ENCODE results near the gene ARL14EPL. TPM values are rescaled to one million over a fixed set of nuclear protein-coding genes. Genes with fewer than 3 reads are reported as not detected.

Gene ARL14EPL
- total RNA-seq, 6 experiments from 2014 or later = not detected

- ATAC-seq (peak; percentile 55 to 71 (median 66)), DNase-seq (no peak)
- no peaks in the 10 kb centered on the region for H3K4me1 ChIP-seq
- TF ChIP-seq POLR2A (IDR thresholded peaks at IDR 0.05) (no peak), CTCF (IDR thresholded peaks at IDR 0.05) (peak; percentile 78 to 88 (median 87))
- H3K36me3 ChIP-seq = no peaks in the 10 kb centered on the region
- intact Hi-C loops (cut with DNase I) = no loop called here
- no peaks in the 10 kb centered on the region for H3K27me3 ChIP-seq
- H3K9me3 ChIP-seq = no peaks in the 10 kb centered on the region
- H3K4me3 ChIP-seq = no peak overlapping the region
- no peak overlapping the region for H3K27ac ChIP-seq
- 11% methylated on average over 4 of the region's 4 CpGs for WGBS (ENCODE audit: insufficient coverage, low coverage, low lambda C conversion rate, missing lambda C conversion rate)
Measured at GRCh38 chr5:116068028-116068632, 35.9 kb downstream of the ARL14EPL start.

GRCh38 chr5:116071211-116071610 lies 38.9 kb downstream of the ARL14EPL start:
- TF ChIP-seq CTCF (IDR thresholded peaks at IDR 0.05) (no peak), POLR2A (IDR thresholded peaks at IDR 0.05) (no peak)
- DNase-seq (no peak), ATAC-seq (no peak)
- Histone ChIP-seq H3K27me3 (no peaks in the 10 kb centered on the region), H3K36me3 (no peaks in the 10 kb centered on the region), H3K4me1 (no peaks in the 10 kb centered on the region), H3K4me3 (no peak overlapping the region), H3K9me3 (no peaks in the 10 kb centered on the region), H3K27ac (no peak overlapping the region)
- 82% methylated on average over 1 of the region's 1 CpG for WGBS (ENCODE audit: insufficient coverage, low coverage, low lambda C conversion rate, missing lambda C conversion rate)
- intact Hi-C loops (cut with DNase I) = no loop called here

- Histone ChIP-seq H3K36me3 (no peaks in the 10 kb centered on the region), H3K9me3 (no peaks in the 10 kb centered on the region), H3K4me3 (no peak overlapping the region), H3K27me3 (no peaks in the 10 kb centered on the region), H3K27ac (no peak overlapping the region), H3K4me1 (no peaks in the 10 kb centered on the region)
- WGBS (ENCODE audit: insufficient coverage, low coverage, low lambda C conversion rate, missing lambda C conversion rate) = 30% methylated on average over 4 of the region's 6 CpGs
- ATAC-seq = peak in 1 of 4 donors; percentile 30
- DNase-seq = no peak
- intact Hi-C loops (cut with DNase I) = no loop called here
- TF ChIP-seq CTCF (IDR thresholded peaks at IDR 0.05) (no peak), POLR2A (IDR thresholded peaks at IDR 0.05) (no peak)
Measured at GRCh38 chr5:116075191-116075831, 43.0 kb downstream of the ARL14EPL start.

- 27% methylated on average over 1 of the region's 1 CpG for WGBS (ENCODE audit: insufficient coverage, low coverage, low lambda C conversion rate, missing lambda C conversion rate)
- Histone ChIP-seq H3K27me3 (no peaks in the 10 kb centered on the region), H3K27ac (no peak overlapping the region), H3K36me3 (no peaks in the 10 kb centered on the region), H3K9me3 (no peaks in the 10 kb centered on the region), H3K4me1 (no peaks in the 10 kb centered on the region), H3K4me3 (no peak overlapping the region)
- ATAC-seq (peak in 3 of 4 donors; percentile 33 to 58 (median 52)), DNase-seq (no peak)
- TF ChIP-seq POLR2A (IDR thresholded peaks at IDR 0.05) = no peak
- no peak for TF ChIP-seq CTCF (IDR thresholded peaks at IDR 0.05)
- intact Hi-C loops (cut with DNase I) = no loop called here
Measured at GRCh38 chr5:116076496-116076895, 44.2 kb downstream of the ARL14EPL start.

Data from right lobe of liver (tissue), 6 donors.